Fibroblast of skin of abdomen (primary cell): ENCODE results near the gene STAMBPL1.

Source experiments
- DNase-seq: peaks from one replicate; pipeline ENCODE4 v3.0.0-alpha.2; 2013

STAMBPL1 gene

GRCh38 chr10:88893611-88894010, 13.6 kb downstream of the STAMBPL1 start:
- peak; percentile 52 for DNase-seq

- no peak for DNase-seq
These were observed 15.2 kb downstream of the STAMBPL1 start for GRCh38 chr10:88895250-88895649.

- DNase-seq: no peak
These were observed 16.4 kb downstream of the STAMBPL1 start for GRCh38 chr10:88896372-88896993.

GRCh38 chr10:88896994-88897853, 17.2 kb downstream of the STAMBPL1 start:
- DNase-seq: no peak

- no peak for DNase-seq
These were observed 18.7 kb downstream of the STAMBPL1 start for GRCh38 chr10:88898727-88899126.

GRCh38 chr10:88899886-88900285, 19.8 kb downstream of the STAMBPL1 start:
- no peak for DNase-seq

- peak; percentile 35 for DNase-seq
These were observed 21.4 kb downstream of the STAMBPL1 start for GRCh38 chr10:88901206-88901983.

- no peak for DNase-seq
These were observed 22.1 kb downstream of the STAMBPL1 start for GRCh38 chr10:88901984-88902789.

GRCh38 chr10:88903715-88904114, 23.7 kb downstream of the STAMBPL1 start:
- no peak for DNase-seq

GRCh38 chr10:88906921-88907320, 26.9 kb downstream of the STAMBPL1 start:
- DNase-seq: no peak

GRCh38 chr10:88908194-88908593, 28.1 kb downstream of the STAMBPL1 start:
- DNase-seq: no peak

- no peak for DNase-seq
These were observed 31.1 kb downstream of the STAMBPL1 start for GRCh38 chr10:88911116-88911515.

GRCh38 chr10:88911851-88912250, 31.8 kb downstream of the STAMBPL1 start:
- DNase-seq: no peak

- DNase-seq: peak; percentile 44
These were observed 33.1 kb downstream of the STAMBPL1 start for GRCh38 chr10:88913127-88913526.

GRCh38 chr10:88913788-88914187, 33.7 kb downstream of the STAMBPL1 start:
- DNase-seq: peak; percentile 15

- no peak for DNase-seq
These were observed 35.7 kb downstream of the STAMBPL1 start for GRCh38 chr10:88915781-88916180.

GRCh38 chr10:88916231-88916630, 36.2 kb downstream of the STAMBPL1 start:
- no peak for DNase-seq

- DNase-seq: no peak
These were observed 36.9 kb downstream of the STAMBPL1 start for GRCh38 chr10:88916986-88917385.

GRCh38 chr10:88918191-88918905, 38.3 kb downstream of the STAMBPL1 start:
- DNase-seq: no peak

GRCh38 chr10:88919041-88919440, 39.0 kb downstream of the STAMBPL1 start:
- no peak for DNase-seq

- DNase-seq: peak; percentile 45
These were observed 40.2 kb downstream of the STAMBPL1 start for GRCh38 chr10:88920198-88920597.
